Smooth muscle cell (in vitro differentiated cells): ENCODE data around the gene KIF15. TPM values are rescaled to one million over a fixed set of nuclear protein-coding genes. Genes with fewer than 3 reads are reported as not detected.

ENCODE experiments used
- DNase-seq: peaks from one replicate; lab custom pipeline; 2025; ENCODE audit not compliant: unreplicated experiment; lab: John Stamatoyannopoulos, UW
- H2AFZ ChIP-seq: fragments of 200-600 bp; sonication (generic); 2 replicates; pipeline ENCODE4 v1.6.0; 2016; ENCODE audit warnings: antibody characterized with exemption, low read depth, mild to moderate bottlenecking
- H3F3A ChIP-seq: fragments of 200-600 bp; sonication (generic); 2 replicates; pipeline ENCODE4 v1.6.0; 2017; ENCODE audit warnings: antibody characterized with exemption, low read depth
- H3K27ac ChIP-seq: fragments of 200-600 bp; sonication (generic); 2 replicates; pipeline ENCODE4 v1.5.1; 2016; ENCODE audit warnings: low read depth, mild to moderate bottlenecking
- H3K27me3 ChIP-seq: fragments of 200-600 bp; sonication (generic); 2 replicates; pipeline ENCODE4 v1.6.1; 2016; ENCODE audit warnings: low read depth, mild to moderate bottlenecking
- H3K36me3 ChIP-seq: fragments of 200-600 bp; sonication (generic); 2 replicates; pipeline ENCODE4 v1.5.1; 2016; ENCODE audit warnings: low read depth
- H3K4me1 ChIP-seq: fragments of 200-600 bp; sonication (generic); 2 replicates; pipeline ENCODE4 v1.5.1; 2016; ENCODE audit warnings: low read depth
- H3K4me2 ChIP-seq: fragments of 200-600 bp; sonication (generic); 2 replicates; pipeline ENCODE4 v1.6.0; 2016; ENCODE audit warnings: mild to moderate bottlenecking
- H3K4me3 ChIP-seq: fragments of 200-600 bp; sonication (generic); 2 replicates; pipeline ENCODE4 v1.5.1; 2016; ENCODE audit warnings: mild to moderate bottlenecking
- H3K79me2 ChIP-seq: fragments of 200-600 bp; sonication (generic); 2 replicates; pipeline ENCODE4 v1.6.0; 2016; ENCODE audit warnings: low read depth, mild to moderate bottlenecking
- H3K9ac ChIP-seq: fragments of 200-600 bp; sonication (generic); 2 replicates; pipeline ENCODE4 v1.6.0; 2016; ENCODE audit warnings: low read depth
- H3K9me3 ChIP-seq: fragments of 200-600 bp; sonication (generic); replicated peaks from 2 replicates; pipeline ENCODE4 v1.5.1; 2016; ENCODE audit warnings: low read depth
- H4K20me1 ChIP-seq: fragments of 200-600 bp; sonication (generic); 2 replicates; pipeline ENCODE4 v1.6.0; 2016; ENCODE audit warnings: low read depth
- WGBS: methylation state at CpG from one replicate; pipeline ENCODE4 v1.1.7; 2016; ENCODE audit warnings: low lambda C conversion rate; 5-methylcytosine and 5-hydroxymethylcytosine counted together
- polyA plus RNA-seq: library from polyadenylated mRNA; unstranded; fragments of >200 nt; fragmentation: Nextera tagmentation; extraction: Ambion mirVana; gene quantifications from 2 replicates; pipeline ENCODE4 v1.2.1, GENCODE V29; 2016
- total RNA-seq: library from RNA; depleted of rRNA; stranded (reverse); fragments of >200 nt; gene quantifications from 2 replicates; pipeline ENCODE4 v1.2.3, GENCODE V29; 2014
- TF ChIP-seq, protein P1 (sequence below): fragments of 200-600 bp; sonication (generic); IDR thresholded peaks from 2 replicates; pipeline ENCODE4 v1.5.1; 2017; ENCODE audit warnings: borderline replicate concordance, mild to moderate bottlenecking, antibody characterized with exemption; ENCODE audit not compliant: insufficient read depth, poor library complexity, severe bottlenecking

The KIF15 gene
- total and polyA plus RNA-seq, 2 experiments from 2014 or later: 2.8 to 6.2 TPM

DNA sequence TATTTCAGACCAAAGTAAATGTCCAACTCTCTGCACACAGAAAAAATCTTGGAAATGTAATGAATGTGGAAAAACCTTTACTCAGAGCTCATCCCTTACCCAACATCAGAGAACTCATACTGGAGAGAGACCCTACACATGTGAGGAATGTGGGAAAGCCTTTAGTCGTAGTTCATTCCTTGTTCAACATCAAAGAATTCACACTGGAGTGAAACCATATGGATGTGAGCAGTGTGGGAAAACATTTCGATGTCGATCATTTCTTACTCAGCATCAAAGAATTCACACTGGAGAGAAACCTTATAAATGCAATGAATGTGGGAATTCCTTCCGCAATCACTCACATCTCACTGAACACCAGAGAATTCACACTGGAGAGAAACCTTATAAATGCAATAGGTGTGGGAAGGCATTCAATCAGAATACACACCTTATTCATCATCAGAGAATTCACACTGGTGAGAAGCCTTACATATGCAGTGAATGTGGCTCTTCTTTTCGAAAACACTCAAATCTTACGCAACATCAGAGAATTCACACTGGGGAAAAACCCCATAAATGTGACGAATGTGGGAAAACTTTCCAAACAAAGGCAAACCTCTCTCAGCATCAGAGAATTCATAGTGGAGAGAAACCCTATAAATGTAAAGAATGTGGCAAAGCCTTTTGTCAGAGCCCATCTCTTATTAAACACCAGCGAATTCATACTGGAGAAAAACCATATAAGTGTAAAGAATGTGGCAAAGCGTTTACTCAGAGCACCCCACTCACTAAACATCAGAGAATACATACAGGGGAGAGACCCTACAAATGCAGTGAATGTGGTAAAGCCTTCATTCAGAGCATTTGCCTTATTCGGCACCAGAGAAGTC, 40.1 kb upstream of the KIF15 start:
- H3K27me3 ChIP-seq: no peaks in the 10 kb centered on the region
- no peak overlapping the region for H3K9ac ChIP-seq
- H4K20me1 ChIP-seq: no peaks in the 10 kb centered on the region
- H3K4me1 ChIP-seq: no peaks in the 10 kb centered on the region
- no peak for DNase-seq
- H3K9me3 ChIP-seq: peaks cover 55% of the 10 kb centered on the region
- TF ChIP-seq, protein P1, sequence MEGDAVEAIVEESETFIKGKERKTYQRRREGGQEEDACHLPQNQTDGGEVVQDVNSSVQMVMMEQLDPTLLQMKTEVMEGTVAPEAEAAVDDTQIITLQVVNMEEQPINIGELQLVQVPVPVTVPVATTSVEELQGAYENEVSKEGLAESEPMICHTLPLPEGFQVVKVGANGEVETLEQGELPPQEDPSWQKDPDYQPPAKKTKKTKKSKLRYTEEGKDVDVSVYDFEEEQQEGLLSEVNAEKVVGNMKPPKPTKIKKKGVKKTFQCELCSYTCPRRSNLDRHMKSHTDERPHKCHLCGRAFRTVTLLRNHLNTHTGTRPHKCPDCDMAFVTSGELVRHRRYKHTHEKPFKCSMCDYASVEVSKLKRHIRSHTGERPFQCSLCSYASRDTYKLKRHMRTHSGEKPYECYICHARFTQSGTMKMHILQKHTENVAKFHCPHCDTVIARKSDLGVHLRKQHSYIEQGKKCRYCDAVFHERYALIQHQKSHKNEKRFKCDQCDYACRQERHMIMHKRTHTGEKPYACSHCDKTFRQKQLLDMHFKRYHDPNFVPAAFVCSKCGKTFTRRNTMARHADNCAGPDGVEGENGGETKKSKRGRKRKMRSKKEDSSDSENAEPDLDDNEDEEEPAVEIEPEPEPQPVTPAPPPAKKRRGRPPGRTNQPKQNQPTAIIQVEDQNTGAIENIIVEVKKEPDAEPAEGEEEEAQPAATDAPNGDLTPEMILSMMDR: no peak
- WGBS: 93% methylated on average over 10 of the region's 10 CpGs
- H3K4me3 ChIP-seq: no peak overlapping the region
- H3K79me2 ChIP-seq: no peaks in the 10 kb centered on the region
- peaks cover 13% of the 10 kb centered on the region for H3K36me3 ChIP-seq
- H3K27ac ChIP-seq: no peak overlapping the region
- no peak overlapping the region for H2AFZ ChIP-seq
- H3K4me2 ChIP-seq: no peak overlapping the region
- peaks cover 5% of the 10 kb centered on the region for H3F3A ChIP-seq

DNA sequence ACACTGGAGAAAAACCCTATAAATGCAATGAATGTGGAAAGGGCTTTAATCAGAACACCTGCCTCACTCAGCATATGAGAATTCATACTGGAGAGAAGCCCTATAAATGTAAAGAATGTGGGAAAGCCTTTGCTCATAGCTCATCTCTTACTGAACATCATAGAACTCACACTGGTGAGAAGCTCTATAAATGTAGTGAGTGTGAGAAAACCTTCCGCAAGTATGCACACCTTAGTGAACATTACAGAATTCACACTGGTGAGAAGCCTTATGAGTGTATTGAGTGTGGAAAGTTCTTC, 39.5 kb upstream of the KIF15 start:
- Histone ChIP-seq H3K4me3 (no peak overlapping the region), H3F3A (peaks cover 5% of the 10 kb centered on the region), H3K27ac (no peak overlapping the region), H3K79me2 (no peaks in the 10 kb centered on the region), H3K4me2 (no peak overlapping the region), H3K9me3 (peaks cover 49% of the 10 kb centered on the region), H4K20me1 (no peaks in the 10 kb centered on the region), H3K4me1 (no peaks in the 10 kb centered on the region), H3K9ac (no peak overlapping the region), H3K27me3 (no peaks in the 10 kb centered on the region), H2AFZ (no peak overlapping the region), H3K36me3 (peaks cover 8% of the 10 kb centered on the region)
- 86% methylated on average over 1 of the region's 1 CpG for WGBS
- TF ChIP-seq, protein P1: no peak
- no peak for DNase-seq

DNA sequence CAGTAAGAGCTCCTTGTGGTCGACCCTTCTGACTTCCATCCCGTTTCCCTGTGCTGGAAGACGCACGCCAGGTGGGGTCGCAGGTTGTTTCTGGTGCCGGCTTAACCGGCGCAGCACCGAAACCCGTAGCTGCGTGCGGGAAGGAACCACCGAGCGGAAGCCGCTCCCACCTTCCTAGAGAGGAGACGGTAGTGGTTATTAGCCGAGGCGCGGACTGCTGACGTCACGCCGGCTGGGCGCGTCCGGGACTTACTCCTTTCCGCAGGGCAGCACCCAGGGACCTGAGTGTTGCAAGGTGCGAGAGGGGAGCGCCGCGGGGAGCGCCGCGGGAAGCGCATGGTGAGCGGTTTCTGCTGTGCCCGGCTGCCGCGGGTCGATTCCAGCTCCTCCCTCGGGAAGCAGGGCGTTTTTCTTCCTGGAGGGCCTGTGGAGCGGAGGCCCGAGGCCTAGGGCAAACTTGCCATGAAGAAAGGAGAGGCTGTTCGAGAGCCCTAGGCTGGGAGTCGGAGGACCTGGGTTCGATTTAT, 32.1 kb upstream of the KIF15 start, which contains the start of gene ZNF501:
TSS of gene ZNF501 (plus strand) at position 252 of the 527 bp plus-strand sequence. CDS start 4,787 bp downstream, outside the sequence.
- H3K4me1 ChIP-seq: no peaks in the 10 kb centered on the region
- H3K9me3 ChIP-seq: peaks cover 31% of the 10 kb centered on the region
- peak within 1 kb of the TSS; percentile 49 for H3K9ac ChIP-seq

More for the DNA sequence above, 32.1 kb upstream of the KIF15 start, which contains the start of gene ZNF501:
- TF ChIP-seq, protein P1: no peak
- H3K4me2 ChIP-seq: peak within 1 kb of the TSS; percentile 91
- no peak within 1 kb of the TSS for H3K27ac ChIP-seq
- no peaks in the 10 kb centered on the region for H4K20me1 ChIP-seq
- peak within 1 kb of the TSS; percentile 75 for H3K4me3 ChIP-seq
- peak; percentile 36 for DNase-seq
- H3K27me3 ChIP-seq: no peaks in the 10 kb centered on the region
- WGBS: 8% methylated on average over 45 of the region's 46 CpGs
- H3K79me2 ChIP-seq: no peaks in the 10 kb centered on the region
- peak within 1 kb of the TSS; percentile 100 for H2AFZ ChIP-seq
- no peaks in the 10 kb centered on the region for H3F3A ChIP-seq
- peaks cover 34% of the 10 kb centered on the region for H3K36me3 ChIP-seq
